GM18520 (cell line): Measurements from ENCODE around the gene S100A8.

Experiments
- ATAC-seq: cut with Tn5 transposase; IDR thresholded peaks from one replicate; pipeline ENCODE4 v1.9.1; 2021; ENCODE audit not compliant: unreplicated experiment

S100A8 gene

DNA sequence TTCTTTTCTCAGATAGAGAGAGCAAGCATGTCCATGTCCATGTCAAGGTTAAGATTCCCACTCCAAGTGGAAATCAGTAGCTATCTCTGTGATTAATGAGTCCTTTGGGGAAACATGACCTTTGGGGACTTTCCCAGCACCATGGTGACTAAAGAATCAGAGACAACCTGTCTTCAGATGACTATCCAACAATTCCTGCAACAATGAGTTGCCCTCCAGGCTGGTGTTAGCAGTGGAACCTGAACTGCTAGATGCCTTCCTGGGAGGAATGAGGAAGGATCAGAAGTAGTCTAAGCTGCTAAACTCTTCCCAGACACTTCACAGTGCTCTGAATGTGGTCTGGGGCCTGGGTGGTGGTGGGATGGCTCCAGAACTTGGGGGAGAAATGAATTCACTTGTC, 26.7 kb downstream of the S100A8 start:
- ATAC-seq: no peak

DNA sequence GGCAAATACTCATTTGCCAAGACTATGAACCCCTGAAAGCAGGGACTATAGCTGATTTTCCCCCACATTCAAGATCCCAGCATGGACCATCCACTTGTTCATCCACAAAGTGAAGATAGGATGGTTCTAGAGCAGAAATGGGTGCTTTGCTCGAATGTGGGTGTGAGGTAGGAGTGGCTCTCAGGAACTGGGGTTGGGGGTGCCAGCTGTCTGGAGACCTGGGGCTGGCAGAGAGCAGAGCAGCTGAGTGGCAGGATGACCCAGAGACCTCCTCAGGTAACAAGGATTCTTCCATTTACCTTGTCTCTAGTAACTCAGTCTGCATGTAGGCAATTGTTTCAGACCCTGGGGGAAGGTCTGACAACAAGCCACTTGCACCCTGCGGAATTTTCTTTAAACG, 27.2 kb downstream of the S100A8 start:
- ATAC-seq: no peak

DNA sequence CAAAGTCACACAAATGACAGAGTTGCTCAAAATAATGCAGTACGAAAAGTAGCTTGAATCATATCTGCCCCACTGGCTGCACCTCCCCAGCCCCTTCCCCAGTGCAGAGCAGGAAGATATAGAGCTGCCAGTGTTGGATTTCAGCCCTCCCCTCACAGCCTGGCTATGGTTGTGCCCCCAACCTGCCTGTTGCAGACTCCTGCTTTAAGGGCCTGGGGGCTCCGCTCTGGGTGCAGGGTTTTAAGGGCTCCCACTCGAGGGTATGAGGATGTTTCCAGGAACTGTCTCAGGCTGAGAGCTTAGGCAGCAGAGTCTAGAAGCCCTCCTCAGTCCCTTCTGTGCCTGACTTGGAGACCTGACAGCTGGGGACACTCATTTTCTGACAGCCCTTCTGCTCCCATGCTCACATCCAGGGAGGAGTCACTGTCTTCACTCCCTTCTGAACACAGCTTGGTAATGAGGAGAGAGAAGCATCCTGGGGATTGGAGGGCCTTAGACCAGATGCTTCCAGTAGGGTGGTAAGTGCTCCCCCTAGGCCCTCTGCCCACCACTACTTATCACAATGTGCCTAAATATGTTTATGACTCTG, 28.6 kb downstream of the S100A8 start:
- ATAC-seq: no peak

DNA sequence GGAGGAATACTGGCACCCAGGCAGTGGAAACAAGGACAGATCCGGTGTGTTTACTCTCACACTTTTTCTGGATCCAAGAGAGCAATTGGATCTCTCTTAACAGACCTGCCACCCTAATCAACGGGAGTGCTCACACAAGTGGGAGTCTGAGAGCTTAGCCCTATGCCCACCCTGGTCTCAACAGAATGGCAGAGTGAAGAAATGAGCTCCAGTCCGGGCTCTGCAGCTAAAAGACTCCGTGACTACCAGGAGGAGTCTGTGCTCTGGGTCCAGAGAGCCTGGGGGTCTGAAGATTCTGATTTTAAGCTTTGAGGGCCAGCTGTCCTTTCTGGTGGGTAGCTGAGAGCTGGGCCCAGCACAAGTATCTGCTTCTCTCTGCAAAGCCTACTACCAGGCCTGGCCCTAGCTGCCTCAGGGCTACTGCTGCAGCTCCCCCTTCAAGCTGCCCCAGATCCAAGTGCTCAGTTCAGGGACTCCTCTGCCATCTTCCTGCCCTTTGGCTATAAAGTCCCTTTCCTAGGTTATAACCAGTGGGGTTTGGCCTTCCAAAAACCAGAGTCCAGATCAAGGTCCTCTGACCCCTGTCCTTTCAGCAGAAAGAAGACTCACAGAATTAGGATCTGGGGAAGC, 29.3 kb downstream of the S100A8 start:
- ATAC-seq: no peak

DNA sequence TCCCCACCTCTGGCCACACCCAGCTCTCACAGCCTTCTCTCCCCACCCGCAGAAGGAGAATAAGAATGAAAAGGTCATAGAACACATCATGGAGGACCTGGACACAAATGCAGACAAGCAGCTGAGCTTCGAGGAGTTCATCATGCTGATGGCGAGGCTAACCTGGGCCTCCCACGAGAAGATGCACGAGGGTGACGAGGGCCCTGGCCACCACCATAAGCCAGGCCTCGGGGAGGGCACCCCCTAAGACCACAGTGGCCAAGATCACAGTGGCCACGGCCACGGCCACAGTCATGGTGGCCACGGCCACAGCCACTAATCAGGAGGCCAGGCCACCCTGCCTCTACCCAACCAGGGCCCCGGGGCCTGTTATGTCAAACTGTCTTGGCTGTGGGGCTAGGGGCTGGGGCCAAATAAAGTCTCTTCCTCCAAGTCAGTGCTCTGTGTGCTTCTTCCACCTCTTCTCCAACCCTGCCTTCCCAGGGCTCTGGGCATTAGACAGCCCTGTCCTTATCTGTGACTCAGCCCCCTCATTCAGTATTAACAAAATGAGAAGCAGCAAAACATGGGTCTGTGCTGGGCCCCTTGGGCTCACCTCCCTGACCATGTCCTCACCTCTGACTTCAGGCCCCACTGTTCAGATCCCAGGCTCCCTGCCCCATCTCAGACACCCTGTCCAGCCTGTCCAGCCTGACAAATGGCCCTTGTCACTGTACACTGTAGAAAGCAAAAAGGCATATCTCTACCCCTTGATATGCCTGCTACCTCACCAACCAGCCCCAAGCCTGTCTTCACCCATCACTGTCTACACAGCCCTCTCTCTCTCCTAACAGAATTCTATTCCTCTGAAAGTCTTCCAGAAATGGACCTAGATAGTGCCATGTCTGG, 30.0 kb downstream of the S100A8 start:
- no peak for ATAC-seq

DNA sequence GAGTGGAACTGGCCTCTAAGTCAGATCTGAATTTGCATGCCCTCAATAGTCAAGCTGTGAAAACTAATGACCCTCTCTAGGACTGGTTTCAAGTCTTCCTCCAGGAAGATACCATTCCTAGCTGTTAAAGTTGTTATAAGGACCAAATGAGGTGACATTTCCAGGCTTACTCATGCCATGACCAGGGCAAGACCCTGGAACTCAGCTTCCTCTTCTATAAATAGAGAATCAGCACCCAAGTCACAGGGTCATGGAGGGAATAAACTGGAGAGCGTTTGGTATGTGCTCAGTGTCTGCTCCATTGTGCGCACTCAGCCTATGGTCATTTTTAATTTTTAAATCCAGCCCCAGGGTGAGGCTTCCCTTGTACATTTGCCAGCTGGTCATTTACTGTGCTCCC, 30.7 kb downstream of the S100A8 start:
- no peak for ATAC-seq

DNA sequence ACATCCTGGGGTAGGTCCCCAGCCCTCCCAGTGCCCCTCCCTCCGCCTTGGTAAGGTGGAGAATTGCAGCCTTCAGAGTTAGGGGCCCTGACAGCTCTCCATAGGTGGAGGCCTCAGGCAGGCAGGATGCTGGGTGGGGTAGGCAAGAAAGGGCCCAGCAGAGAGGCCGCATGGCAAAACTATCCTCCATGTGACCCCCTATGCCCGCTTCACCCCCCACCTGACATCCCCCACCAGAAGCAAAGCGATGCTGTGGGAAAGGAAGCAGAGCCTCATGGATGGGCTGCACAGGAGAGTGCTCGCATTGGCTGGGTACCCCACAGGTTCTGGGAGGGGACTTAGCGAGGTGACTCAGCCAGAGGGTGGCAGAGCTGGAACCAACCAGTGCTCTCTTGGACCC, 31.6 kb downstream of the S100A8 start:
- ATAC-seq: no peak

DNA sequence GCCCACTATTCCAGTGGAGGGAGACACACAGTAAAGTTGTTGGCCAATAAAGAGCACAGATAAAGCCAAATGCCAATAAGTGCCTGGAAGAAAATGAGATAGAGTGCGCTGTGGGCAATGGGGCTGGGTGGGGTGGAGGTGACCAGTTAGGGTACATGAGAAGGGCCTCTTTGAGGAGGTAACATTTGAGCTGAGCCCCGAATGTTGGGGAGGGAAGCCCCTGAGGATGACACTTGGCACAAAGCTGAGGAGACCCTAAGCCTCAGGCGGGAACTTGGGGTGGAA, 32.2 kb downstream of the S100A8 start:
- no peak for ATAC-seq

DNA sequence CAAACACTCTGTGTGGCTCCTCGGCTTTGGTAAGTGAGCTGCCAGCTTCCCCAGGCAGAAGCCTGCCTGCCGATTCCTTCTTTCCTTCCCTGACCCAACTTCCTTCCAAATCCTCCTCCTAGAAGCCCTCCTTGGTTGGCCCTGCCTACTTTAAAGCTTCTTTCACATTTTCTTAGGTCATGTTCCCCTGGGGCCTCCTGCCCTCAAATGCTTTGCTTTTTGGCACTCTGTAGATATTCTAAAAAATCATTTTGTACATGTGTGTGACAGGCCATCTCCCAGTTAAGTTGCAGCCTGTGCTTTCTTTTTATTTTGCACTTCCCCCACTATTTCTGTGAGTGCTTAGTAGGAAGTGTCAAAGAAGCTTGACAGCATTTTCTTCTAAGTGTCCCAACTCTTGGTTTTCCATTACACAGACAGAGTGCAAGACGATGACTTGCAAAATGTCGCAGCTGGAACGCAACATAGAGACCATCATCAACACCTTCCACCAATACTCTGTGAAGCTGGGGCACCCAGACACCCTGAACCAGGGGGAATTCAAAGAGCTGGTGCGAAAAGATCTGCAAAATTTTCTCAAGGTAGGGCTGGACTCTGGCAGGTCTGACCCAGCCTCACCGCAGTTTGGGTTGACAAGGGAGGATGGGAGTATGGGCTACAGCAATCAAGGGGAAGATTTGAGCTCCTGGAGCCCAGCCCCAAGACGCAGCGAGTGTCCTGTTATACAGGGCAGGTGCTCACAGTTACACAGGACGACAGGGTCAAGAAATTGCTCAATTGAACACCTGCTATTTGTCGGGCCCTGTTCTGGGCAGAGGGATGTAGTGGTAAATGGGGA, 32.8 kb downstream of the S100A8 start, which contains the start of gene S100A9:
S100A9 (plus strand) TSS at position 2 of the 838 bp plus-strand sequence; CDS start at position 432, 430 bp downstream.
- ATAC-seq: no peak

DNA sequence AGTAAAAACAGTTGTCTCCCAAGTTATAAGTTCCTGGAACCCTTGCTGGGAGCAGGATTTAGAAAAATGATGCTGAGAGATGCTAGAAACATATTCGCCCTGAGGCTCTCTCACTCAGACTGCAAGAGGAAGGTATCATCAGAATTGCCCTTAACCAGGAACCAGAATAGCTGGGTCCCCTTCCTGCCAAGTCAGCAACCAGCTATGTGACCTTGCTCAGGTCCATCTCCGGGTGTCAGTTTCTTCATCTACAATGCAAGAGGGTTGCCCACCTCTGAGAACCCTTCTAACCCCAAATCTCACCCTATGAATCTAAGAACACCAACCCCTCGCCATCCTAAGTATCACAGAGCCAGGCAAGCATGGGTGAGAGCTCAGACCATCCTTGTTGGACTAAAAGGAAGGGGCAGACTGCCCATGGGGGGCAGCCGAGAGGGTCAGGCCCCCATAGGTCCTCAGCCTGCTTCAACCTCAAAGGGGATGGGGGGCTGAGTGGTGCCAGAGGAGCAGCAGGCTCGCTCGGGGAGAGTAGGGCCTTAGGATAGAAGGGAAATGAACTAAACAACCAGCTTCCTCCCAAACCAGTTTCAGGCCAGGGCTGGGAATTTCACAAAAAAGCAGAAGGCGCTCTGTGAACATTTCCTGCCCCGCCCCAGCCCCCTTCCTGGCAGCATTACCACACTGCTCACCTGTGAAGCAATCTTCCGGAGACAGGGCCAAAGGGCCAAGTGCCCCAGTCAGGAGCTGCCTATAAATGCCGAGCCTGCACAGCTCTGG, 33.6 kb downstream of the S100A8 start:
- ATAC-seq: no peak

DNA sequence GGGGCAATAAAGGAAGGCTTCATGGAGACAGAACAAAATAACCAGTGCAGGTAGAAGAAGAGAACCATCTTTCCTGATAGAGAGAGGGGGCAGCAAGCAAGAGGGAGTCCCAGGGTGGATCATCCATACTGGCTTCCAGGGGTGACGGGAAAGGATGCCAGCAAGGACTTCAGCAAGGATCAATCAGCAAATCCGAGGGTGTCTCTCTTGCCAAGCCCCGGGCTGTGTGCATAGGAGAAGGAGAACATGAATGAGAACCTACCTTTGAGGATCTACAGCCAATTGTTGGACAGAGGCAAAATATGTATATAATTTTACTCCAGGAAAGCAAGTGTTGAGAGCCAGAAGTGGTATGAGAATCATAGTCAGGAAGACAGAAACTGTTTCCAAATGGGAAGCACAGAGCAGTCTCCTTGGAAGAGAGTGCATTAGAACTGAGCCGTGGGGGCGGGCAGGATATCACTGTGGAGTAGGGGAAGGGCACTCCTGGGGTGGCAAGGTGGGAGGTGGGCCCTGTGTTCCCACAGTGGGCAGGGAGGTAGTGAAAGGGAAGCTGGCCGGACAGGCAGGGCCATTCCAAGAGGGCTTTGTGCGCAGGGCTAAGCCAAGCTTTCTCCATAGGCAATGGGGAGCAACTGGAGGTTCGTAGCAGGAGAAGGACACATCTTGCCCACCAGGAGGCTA, 34.3 kb downstream of the S100A8 start:
- no peak for ATAC-seq

DNA sequence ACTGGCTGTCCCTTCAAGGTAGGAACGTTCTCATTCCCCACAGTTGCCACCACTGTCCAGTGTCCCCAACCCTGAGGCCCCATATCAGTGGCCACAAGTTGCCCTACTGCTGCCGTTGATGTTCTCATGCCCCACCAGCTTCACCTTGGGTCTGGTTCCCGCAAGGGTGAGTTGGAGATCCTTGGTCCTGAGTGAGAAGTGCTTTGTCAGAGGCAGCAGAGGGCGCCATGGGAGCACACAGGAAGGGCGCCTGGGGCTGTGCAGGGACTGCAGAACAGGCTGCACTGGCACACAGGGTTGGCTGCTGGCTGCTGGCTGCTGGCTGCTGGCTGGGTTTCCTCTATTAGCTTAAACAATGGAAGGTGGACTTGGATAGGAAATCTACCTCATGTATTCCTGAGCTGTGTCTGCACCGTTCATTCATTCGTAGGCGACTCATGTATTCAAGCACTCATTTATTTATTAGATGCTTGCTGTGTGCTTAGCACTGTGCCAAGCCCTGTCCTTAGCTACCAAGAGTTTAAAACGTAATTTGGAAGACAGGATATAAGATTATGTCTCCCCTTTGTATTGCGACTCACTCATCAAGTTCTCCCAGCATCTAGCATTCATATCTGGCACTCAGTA, 35.3 kb downstream of the S100A8 start:
- ATAC-seq: no peak

DNA sequence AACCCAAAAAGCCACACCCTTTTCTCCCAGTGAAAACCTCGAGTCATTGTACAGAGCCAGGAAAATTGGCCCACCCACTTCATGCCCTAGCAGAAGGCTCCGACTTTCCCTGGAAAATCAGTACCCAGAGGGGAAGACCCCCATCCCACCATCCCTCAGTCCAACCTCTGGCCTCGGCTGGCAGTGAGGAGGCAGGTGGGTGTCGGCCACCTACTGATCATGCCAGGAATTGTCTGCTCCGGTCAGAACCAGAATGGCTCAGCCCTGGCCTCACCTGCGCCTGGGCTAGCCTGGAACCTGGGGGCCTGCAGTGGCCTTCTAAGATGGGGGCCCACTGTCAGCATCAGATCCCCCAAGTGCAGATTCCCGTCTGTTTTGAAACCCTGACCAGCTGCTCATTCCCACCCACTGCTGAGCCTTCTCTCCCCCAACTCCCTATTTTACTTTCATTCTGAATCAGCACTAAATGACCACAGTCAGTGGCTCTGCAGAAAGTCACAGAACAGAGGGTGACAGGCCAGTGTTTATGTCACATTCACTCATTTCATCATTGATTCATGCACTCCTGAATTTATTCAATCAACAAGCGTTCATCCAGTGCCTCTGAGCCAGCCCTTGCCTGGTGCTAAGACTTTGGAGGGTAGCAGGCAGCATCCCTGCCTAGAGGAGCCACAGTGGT, 36.2 kb downstream of the S100A8 start:
- ATAC-seq: no peak

DNA sequence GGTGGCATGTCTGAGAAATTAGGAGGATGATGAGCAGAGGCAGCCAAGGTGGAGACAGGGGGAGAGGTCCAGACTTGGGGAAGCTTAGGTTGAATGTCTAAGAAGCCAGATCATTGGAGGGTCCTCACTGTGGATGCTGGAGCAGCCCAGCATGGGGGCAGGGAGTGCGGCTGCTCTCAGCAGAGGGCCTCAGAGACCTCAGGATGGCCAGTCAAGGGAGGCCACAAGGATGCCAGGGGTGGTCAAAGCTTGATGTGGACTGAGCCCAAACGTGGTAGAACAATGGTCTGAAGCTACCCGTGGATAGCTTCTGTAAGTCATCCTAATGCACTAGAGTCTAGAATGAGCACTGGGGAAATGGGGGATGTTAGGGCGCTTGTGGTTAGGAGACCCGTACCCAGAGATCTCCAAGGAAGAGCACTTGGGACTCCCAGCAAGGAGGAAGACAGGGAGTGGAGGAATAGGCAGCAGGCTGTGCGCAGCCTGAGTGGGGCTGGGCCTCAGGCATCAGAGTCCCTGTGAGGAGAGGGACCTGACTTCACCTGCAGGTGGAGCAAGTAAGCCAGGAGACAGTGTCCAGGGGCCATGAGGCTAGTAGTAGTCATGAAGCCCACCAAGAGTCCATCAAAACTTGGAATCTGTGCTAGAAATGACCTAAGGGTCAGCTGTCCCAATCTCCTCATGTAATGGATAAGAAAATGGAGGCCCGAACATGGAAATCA, 37.5 kb downstream of the S100A8 start:
- no peak for ATAC-seq

DNA sequence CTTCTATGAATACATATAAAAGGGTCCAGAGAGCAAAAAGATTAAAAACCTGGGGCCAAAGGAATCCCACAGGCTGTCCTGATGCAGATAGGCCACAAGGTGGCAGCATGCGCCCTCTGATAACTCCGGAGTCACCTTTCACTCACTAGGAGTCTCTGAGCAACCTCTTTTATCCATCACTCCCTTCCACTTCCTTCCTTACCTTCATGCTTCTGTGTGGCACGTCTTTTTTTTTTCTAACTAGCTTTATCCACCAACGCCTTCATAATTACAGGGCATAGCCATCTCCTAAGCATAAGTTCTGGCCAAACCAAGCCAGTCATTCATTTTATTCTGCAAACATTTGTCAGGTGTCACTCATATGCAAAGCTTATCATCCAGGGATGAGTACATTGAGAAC, 38.4 kb downstream of the S100A8 start:
- ATAC-seq: no peak

DNA sequence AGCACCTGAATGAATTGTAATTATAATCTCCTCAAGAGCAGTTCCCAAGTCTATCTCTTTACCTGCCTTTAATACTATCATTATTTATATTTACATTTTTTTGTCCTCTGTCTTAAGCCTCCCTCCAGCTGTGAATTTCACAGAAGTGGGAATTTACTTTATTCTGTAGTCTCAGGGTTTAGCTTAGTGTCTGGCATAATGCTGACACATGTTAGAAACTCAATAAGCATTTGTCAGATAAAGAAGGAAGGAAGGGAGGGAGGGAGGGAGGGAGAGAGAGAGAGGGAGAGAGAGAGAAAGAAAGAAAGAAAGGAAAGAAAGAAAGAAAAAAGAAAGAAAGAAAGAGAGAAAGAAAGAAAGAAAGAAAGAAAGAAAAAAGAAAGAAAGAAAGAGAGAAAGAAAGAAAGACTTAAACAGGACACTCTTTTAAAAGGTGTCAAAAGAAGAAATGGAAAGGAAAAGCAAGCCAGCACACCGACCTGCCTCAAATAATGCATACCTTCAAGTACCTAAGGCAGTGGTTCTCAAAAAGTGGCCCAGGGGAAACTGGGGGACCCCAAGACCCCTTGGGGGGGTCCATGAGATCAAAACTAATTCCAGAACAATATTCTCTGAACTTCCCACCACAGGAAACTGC, 40.4 kb downstream of the S100A8 start:
- no peak for ATAC-seq

DNA sequence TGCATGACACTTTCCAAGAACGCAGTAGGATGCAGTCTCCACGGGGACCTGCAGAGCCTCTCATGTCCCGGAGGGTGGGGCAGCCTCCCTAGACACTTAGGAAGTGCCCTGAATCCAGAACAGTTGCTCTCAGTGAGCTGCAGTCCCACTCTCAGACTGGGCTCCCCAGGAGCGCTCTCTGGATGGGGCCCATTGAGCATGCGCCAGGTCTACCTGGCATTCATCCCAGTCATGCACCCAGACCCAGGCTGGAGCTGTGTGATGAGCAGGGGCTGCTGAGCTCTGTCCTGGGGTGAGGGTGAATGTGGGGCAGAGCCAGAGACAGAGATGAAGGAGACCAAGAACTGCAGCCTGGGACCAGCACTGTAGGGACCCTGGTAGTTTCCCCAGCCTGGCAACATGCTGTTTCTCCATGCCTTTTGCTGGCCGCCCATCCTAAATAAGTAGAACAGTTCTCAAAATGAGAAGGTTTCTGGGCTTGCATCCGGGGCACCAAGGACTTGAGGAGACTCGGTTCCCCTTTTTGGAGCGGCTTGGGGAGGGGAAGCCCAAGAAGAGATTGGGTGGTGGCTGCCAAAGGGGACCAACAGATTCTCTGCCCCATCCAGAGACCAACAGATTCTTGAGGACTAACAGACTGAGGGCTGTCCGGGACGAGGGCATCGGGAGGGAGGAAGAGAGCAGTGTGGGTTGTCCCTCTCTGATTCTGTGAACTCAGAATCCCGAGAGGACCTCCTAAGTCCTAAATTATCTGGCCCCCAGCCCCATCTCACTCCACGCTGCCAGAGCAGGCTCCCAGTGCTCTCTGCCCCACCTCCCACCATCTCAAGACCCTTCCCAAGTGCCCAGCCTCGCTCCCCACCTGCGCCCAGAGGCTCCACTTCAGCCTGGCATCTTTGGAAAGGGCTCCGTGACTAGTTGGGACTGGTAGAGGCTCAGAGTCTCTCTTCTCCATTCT, 41.2 kb downstream of the S100A8 start:
- no peak for ATAC-seq
